Measurements from ENCODE around the gene PLCB3. TPM values are rescaled to one million over a fixed set of nuclear protein-coding genes. Genes with fewer than 3 reads are reported as not detected.
A peak's percentile ranks its signal among the peaks of the same experiment; 100 is the strongest.

PLCB3 gene
- total and polyA plus RNA-seq, 2 of the 13 experiments (the other 11 are each of a cell fraction or from before 2014, with no cell fraction given), result 7.5 to 13.8 TPM

- TF ChIP-seq ZNF142 (CRISPR knock-in tag; IDR thresholded peaks at IDR 0.05), result no peak
- no peak for TF ChIP-seq HNF1B (CRISPR knock-in tag; IDR thresholded peaks at IDR 0.05)
- no peak for TF ChIP-seq U2AF1 (optimal IDR thresholded peaks at IDR 0.05; ENCODE audit: low read depth, low read length)
- TF ChIP-seq ZNF329 (CRISPR knock-in tag; IDR thresholded peaks at IDR 0.05; ENCODE audit: low read depth), result no peak
- peak; percentile 43; the same call in 1 of the 2 replicates for TF ChIP-seq ZBTB20 (CRISPR knock-in tag; IDR thresholded peaks at IDR 0.05; ENCODE audit: borderline replicate concordance, low read depth)
- no peak for TF ChIP-seq CEBPZ (IDR thresholded peaks at IDR 0.05; ENCODE audit: low read length)
- TF ChIP-seq ZNF275 (CRISPR knock-in tag; IDR thresholded peaks at IDR 0.05; ENCODE audit: borderline replicate concordance), result peak; percentile 3; the same call in 1 of the 2 replicates
- no peak for TF ChIP-seq ZNF639 (CRISPR knock-in tag; conservative IDR thresholded peaks at IDR 0.05)
- TF ChIP-seq ZNF274 (CRISPR knock-in tag; IDR thresholded peaks at IDR 0.05), result no peak
- no peak for TF ChIP-seq ZNF576 (CRISPR knock-in tag; IDR thresholded peaks at IDR 0.05)
- peak; percentile 36; the same call in 1 of the 2 replicates for TF ChIP-seq ZNF317 (CRISPR knock-in tag; IDR thresholded peaks at IDR 0.05)
- peak; percentile 72; the same call in 1 of the 2 replicates for TF ChIP-seq MYC (CRISPR knock-in tag; IDR thresholded peaks at IDR 0.05; ENCODE audit: borderline replicate concordance)
- TF ChIP-seq ONECUT2 (CRISPR knock-in tag; IDR thresholded peaks at IDR 0.05), result no peak
Measured at GRCh38 chr11:64317961-64318765, 66.8 kb downstream of the PLCB3 start, which contains the start of gene PRDX5 (continued).
